HTR-8/SVneo (cell line): ENCODE results near the gene DYNC2I2.
"Not testable (repeated sequence)": the region's sequence is repeated elsewhere in the genome, so short reads cannot be mapped to it uniquely, and the experiment has no call there.

Source experiments
- DNase-seq: peaks from one replicate; pipeline ENCODE4 v3.0.0; 2011; ENCODE audit warnings: low spot score, mixed read lengths; ENCODE audit not compliant: insufficient read length
- FAIRE-seq: peaks from 2 replicates; lab custom pipeline; 2011; peaks lifted over from hg19 to GRCh38; lab: Jason Lieb, UNC

The DYNC2I2 gene

DNA sequence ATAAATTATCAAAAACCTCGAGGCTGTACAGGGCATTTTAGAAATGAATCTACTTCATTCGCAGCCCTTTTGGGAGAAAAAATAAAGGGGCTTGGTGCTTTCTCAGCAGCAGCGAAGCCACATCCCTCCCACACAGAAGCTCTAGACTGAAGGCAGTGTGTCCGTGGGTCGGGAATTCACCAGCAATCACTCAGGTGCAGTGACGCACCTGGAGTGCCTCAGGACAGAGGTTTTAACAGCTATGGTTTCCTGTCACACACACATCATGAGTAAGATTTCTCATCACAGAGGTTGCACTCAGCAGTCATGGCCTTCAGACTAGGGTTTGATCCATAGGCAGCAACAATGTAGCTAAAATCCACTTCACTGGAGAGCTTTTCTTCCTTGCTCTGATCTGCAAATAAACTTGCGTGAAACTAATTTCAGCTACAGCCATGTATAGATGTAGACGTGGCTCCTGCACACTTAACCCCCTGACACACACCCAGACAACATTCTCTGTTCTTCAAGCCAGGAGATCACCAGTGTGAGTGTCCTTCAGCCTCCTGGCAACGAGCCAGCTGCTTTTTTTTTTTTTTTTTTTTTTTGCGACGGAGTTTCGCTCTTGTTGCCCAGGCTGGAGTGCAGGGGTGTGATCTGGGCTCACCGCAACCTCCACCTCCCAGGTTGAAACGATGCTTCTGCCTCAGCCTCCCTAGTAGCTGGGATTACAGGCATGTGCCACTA is 34.8 kb downstream of the DYNC2I2 start:
- DNase-seq (no peak), FAIRE-seq (no peak)

DNA sequence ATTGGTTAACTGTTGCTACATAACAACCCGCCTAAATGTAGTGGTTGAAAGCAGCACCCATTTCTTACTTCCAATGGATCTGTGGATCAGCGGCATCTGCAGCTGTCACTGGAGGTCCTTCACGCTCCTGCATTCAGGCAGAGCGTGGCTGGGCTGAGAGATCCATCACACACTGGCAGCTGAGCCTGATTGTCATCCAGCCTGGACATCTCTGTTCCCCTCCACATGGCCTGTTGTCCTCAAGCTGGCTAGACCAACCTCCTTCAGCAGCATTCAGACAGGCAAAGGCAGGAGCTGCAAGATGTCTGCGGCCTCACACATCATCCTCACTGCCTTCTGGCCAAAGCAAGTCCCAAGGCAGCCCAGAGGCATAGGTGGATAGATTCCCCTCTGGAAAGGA is 36.9 kb downstream of the DYNC2I2 start:
- no peak for FAIRE-seq
- DNase-seq: no peak

- DNase-seq (no peak), FAIRE-seq (no peak)
Measured at GRCh38 chr9:128619127-128619526, 37.5 kb downstream of the DYNC2I2 start.

GRCh38 chr9:128617943-128618342 is 38.7 kb downstream of the DYNC2I2 start:
- FAIRE-seq: no peak

DNA sequence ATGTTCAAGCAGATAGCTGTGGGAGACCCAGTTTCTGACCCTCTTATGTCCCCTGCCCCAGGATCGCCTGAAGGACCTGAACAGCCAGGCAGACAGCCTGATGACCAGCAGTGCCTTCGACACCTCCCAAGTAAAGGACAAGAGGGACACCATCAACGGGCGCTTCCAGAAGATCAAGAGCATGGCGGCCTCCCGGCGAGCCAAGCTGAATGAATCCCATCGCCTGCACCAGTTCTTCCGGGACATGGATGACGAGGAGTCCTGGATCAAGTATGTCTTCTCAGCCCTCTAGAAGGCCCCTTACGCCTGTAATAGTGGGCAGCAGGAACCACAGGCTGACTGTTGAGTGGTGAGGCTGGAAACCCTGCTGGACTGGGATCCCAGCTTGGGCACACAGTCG is 41.1 kb downstream of the DYNC2I2 start:
- FAIRE-seq (no peak), DNase-seq (no peak)

More at GRCh38 chr9:128617943-128618342, 38.7 kb downstream of the DYNC2I2 start:
- no peak for DNase-seq

DNA sequence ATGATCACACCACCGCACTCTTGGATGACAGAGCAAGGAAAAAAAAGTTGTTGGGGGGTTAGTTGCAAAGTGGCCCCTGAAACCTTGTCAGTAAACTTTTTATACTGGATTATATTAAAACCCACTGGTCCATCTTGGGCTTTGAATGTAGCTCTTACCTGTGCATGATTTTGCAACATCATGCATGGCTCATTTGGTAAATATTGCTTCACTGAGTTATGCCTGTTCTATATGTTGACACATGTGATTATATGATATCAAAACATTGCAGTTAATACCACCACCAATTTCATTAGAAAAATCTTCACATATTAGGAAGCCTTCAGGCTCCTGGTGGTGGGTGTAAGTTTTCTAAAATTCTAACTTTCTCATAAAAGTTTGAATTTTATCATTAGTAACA is 41.9 kb downstream of the DYNC2I2 start:
- FAIRE-seq (no peak), DNase-seq (no peak)

DNA sequence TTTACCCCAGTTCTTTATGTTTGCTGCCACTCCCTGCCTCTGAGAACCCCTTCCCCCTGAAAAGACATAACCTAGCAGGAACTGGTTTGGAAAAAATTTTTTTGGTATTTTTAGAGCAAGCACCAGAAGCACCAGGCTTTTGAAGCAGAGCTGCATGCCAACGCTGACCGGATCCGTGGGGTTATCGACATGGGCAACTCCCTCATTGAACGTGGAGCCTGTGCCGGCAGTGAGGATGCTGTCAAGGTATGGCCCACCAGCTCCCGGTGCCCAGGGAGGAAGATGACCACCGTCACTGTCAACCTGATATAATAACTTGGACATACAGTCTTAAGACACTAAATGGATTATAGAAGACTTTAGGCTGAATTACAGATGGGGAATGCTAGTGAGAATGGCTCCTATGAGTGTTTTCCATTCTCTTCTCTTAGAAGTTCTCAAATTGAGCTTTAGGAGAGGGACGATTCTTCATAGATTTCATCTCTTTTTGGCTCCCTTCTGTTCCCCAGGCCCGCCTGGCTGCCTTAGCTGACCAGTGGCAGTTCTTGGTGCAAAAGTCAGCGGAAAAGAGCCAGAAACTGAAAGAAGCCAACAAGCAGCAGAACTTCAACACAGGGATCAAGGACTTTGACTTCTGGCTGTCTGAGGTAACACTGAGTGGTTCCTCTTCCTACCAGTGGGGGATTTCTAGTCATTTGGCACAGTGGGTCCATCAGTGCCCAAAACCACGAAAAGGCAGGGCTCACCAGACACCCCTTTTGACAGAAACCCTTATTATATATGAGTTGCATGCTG is 44.9 kb downstream of the DYNC2I2 start:
- no peak for FAIRE-seq
- DNase-seq: no peak

GRCh38 chr9:128610897-128611296 is 45.8 kb downstream of the DYNC2I2 start:
- no peak for DNase-seq
- no peak for FAIRE-seq

GRCh38 chr9:128607642-128608350 is 48.9 kb downstream of the DYNC2I2 start:
- DNase-seq (no peak), FAIRE-seq (no peak)

DNA sequence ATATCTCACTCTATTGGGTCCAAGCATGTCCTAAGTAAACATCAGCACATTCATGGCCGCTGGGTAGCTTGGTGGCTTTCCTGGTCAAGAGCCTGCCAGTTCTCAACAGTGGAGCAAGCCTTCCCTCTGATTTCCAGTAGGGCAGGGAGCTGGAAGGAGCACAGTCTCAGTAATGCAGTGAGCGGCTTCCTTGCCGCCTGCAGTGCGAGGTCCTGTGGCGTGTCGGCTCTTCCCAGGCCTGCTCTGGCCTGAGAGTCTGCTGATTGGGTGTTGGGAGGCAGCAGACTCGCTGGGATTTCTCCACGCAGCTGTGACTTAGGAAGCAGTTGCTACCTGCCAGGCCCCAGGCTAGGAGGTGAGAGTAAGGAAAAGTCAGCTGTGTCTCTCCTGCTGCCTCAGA is 53.0 kb downstream of the DYNC2I2 start:
- no peak for DNase-seq
- FAIRE-seq: no peak

DNA sequence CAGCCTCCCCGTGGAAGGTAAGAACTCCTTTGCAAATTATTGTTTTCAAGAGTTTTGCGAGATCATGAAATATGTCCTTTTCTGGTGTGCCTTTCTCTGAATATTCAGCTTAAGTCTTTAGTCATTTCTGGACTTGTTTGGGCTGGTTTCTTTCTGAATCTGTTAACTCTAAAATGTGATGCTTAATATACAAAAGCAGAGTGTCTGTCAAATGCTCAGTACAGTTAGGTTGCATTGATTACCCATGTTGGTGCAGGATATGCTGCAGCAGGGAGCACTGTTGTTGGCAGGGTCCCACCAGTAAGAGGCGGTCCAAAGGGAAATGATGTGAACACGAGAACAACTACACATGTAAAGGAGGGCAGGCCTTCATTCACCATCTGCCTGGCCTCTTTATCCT is 56.5 kb downstream of the DYNC2I2 start:
- FAIRE-seq: no peak

DNA sequence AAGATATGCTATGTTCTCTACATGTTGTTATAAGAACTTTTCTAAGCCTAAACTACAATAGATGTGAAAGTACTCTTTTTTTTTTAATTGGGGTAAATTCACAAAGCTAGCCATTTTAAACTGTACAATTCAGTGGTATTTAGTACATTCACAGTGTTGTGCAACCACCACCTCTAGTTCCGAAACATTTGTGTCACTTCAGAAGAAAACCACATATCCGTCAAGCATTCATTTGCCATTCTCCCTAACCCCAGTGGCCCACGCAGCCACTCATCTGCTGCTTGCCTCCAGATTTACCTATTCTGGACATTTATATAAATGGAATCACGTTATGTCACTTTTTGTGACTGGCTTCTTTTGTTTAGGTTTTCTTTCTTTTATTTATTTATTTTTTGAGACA is 61.2 kb downstream of the DYNC2I2 start:
- DNase-seq (no peak), FAIRE-seq (no peak)

More for the DNA sequence above, 56.5 kb downstream of the DYNC2I2 start:
- no peak for DNase-seq

DNA sequence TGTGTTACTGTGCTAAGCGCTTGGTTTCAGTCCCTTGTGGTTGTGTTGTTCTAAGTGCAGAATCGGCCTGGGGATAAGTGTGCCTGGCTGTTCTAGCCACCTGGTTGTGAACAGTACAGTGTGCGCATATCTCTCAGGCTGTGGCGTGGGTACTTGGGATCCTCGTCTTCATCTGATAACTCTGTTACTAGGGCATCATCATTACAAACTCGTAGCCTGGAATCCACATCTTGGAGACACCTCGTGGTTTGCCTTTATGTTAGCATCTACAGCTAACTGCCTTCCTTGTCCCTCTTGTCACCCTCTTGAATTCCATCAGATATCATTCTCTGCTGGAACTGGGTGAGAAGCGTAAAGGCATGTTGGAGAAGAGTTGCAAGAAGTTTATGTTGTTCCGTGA is 62.8 kb downstream of the DYNC2I2 start:
- FAIRE-seq (no peak), DNase-seq (no peak)

DNA sequence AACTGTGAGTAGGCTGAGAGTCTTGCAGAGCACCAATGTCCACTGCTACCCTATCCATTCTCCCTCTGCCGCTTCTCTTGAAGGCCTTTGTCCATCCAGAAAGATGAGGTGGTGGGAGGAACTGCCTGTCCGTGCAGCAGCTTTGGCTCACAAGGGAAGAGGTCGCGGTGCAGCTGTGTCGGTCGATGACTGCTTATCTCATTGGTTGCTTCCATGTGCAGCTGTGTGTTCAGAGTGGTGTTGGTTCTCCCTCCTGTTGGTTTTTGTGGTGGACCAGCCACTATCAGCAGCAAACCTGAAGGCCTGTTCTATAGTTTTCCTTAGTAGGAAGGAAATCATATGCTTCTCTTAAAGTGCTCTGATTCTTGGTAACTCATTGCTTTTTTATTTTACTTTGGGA is 63.6 kb downstream of the DYNC2I2 start:
- FAIRE-seq (no peak), DNase-seq (no peak)

- FAIRE-seq (no peak), DNase-seq (no peak)
Measured at GRCh38 chr9:128588581-128589233, 67.9 kb downstream of the DYNC2I2 start.

GRCh38 chr9:128587453-128587852 is 69.2 kb downstream of the DYNC2I2 start:
- no peak for FAIRE-seq
- DNase-seq: no peak

DNA sequence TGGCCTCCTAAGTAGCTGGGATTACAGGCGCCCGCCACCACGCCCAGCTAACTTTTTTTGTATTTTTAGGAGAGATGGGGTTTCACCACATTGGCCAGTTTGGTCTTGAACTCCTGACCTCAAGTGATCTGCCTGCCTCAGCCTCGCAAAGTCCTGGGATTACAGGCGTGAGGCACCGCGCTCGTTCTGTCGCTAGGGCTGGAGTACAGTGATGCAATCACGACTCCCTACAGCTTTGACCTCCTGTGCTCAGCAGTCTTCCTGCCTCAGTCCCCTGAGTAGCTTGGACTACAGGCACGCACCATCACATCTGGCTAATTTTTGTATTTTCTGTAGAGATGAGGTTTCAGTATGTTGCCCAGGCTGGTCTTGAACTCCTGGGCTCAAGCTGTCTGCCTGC is 69.7 kb downstream of the DYNC2I2 start:
- not testable (repeated sequence) for FAIRE-seq, DNase-seq

DNA sequence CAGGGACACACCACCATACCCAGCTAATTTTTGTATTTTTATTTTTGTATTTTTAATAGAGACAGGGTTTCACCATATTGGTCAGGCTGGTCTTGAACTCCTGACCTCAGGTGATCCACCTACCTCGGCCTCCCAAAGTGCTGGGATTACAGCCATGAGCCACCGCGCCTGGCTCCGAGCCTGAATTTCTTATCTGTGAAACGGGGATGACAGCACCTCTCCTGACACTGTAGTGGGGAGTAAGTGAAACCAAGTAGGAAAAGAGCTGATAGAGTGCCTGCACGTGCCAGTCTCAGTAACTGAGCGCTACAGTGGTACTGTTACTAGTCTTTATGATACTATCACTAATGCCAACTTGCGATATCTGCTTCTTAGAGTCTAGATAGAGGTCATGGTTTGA is 71.5 kb downstream of the DYNC2I2 start:
- FAIRE-seq, DNase-seq: not testable (repeated sequence)
